Activated B cell treated with CpG ODN at 0.5 μM for 24 hours (primary cell): Measurements from ENCODE around the gene NBAS. TPM values are rescaled to one million over a fixed set of nuclear protein-coding genes. Genes with fewer than 3 reads are reported as not detected.
"Not testable (repeated sequence)": the region's sequence is repeated elsewhere in the genome, so short reads cannot be mapped to it uniquely, and the experiment has no call there.

ENCODE experiments used
- ATAC-seq: fragments of 200-7000 bp; cut with Tn5 transposase; one replicate; pipeline ENCODE4 v1.10.0; 2021; ENCODE audit warnings: low read depth, mild to moderate bottlenecking, moderate library complexity
- CTCF ChIA-PET: fragments of 350-600 bp; sonication (Branson Sonifier 250); formaldehyde crosslinking; loops from one replicate; lab custom pipeline; 2021; ENCODE audit warnings: antibody characterized with exemption; lab: Charles Lee
- POLR2A ChIA-PET: fragments of 350-600 bp; sonication (Branson Sonifier 250); formaldehyde crosslinking; loops from one replicate; lab custom pipeline; 2021; ENCODE audit warnings: antibody characterized with exemption; lab: Charles Lee
- DNase-seq: peaks from one replicate; pipeline ENCODE4 v3.0.0; 2022
- H3K27ac Mint-ChIP-seq: one replicate; pipeline ENCODE4 v1.8.0; 2020; ENCODE audit warnings: mixed read lengths
- H3K27me3 Mint-ChIP-seq: one replicate; pipeline ENCODE4 v1.8.0; 2021; ENCODE audit warnings: mixed read lengths
- H3K36me3 Mint-ChIP-seq: one replicate; pipeline ENCODE4 v1.8.0; 2021; ENCODE audit warnings: low read depth, mixed read lengths
- H3K4me1 Mint-ChIP-seq: one replicate; pipeline ENCODE4 v1.8.0; 2021; ENCODE audit warnings: mixed read lengths
- H3K4me3 Mint-ChIP-seq: one replicate; pipeline ENCODE4 v1.8.0; 2020; ENCODE audit warnings: mild to moderate bottlenecking, mixed read lengths
- H3K9me3 Mint-ChIP-seq: one replicate; pipeline ENCODE4 v1.8.0; 2020; ENCODE audit warnings: mixed read lengths
- intact Hi-C: fragments of 100-400 bp; cut with micrococcal nuclease; formaldehyde crosslinking; loops from one replicate; pipeline ENCODE4 v1.15.1; 2024
- total RNA-seq: library from RNA; stranded (reverse); gene quantifications from 2 replicates; pipeline ENCODE4 v1.2.3, GENCODE V29; 2022
- TF ChIP-seq, protein P1 (sequence below): fragments of 200-600 bp; IDR thresholded peaks from one replicate; pipeline ENCODE4 v1.8.0; 2022; ENCODE audit warnings: antibody characterized with exemption, mild to moderate bottlenecking

NBAS gene
- total RNA-seq, 1 donor from 2014 or later, result 40.1 TPM

DNA sequence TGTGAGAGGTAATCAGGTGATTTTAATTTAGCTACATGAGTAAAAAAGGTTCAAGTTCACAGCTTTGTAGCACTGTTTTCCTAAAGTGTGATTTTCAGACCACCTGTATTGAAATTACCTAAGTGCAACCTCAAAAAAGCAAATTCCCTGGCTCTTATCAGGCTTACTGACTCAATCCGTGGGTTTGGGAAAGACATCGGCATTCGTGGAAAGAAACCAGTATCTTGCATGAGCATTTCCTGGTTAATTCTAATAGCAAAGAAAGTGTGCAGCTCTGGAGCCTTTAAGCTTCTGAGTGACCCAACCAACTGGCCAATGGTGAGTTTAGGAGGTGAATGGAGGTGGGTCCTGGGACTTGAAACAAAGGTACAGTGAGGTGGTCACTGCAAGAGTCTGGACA, 300.9 kb downstream of the NBAS start:
- intact Hi-C loops, result no loop called here
- Mint-ChIP-seq H3K27me3 (no peaks in the 10 kb centered on the region), H3K27ac (no peak overlapping the region), H3K4me1 (no peaks in the 10 kb centered on the region), H3K36me3 (peaks cover 64% of the 10 kb centered on the region), H3K9me3 (peaks cover 14% of the 10 kb centered on the region), H3K4me3 (no peak overlapping the region)
- TF ChIP-seq, protein P1, sequence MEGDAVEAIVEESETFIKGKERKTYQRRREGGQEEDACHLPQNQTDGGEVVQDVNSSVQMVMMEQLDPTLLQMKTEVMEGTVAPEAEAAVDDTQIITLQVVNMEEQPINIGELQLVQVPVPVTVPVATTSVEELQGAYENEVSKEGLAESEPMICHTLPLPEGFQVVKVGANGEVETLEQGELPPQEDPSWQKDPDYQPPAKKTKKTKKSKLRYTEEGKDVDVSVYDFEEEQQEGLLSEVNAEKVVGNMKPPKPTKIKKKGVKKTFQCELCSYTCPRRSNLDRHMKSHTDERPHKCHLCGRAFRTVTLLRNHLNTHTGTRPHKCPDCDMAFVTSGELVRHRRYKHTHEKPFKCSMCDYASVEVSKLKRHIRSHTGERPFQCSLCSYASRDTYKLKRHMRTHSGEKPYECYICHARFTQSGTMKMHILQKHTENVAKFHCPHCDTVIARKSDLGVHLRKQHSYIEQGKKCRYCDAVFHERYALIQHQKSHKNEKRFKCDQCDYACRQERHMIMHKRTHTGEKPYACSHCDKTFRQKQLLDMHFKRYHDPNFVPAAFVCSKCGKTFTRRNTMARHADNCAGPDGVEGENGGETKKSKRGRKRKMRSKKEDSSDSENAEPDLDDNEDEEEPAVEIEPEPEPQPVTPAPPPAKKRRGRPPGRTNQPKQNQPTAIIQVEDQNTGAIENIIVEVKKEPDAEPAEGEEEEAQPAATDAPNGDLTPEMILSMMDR, result no peak
- ChIA-PET CTCF (no interaction called here), POLR2A (no interaction called here)
- ATAC-seq (no peak), DNase-seq (no peak)

DNA sequence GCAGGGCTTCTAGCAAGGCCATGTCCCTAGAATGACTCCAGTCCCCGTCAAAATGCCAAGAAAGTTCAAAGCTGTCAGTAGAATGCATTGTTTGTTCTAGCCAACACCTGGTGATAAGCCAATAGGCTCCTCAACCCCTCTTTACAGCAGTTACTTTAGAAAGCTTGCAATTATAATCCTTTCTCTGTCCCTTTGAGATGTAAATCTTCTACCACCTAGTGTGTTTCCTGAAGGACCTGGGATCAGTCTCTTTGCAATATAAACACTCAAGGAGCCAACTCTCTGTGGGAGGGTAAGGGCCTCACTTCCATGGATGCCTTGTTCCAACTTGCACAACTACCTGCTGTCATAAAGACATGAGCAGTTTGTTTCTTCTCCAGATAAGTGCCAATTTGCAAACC, 301.8 kb downstream of the NBAS start:
- ChIA-PET POLR2A (no interaction called here), CTCF (no interaction called here)
- H3K27ac Mint-ChIP-seq, result no peak overlapping the region
- H3K27me3 Mint-ChIP-seq, result no peaks in the 10 kb centered on the region
- H3K4me3 Mint-ChIP-seq, result no peak overlapping the region
- H3K4me1 Mint-ChIP-seq, result no peaks in the 10 kb centered on the region
- intact Hi-C loops, result no loop called here
- TF ChIP-seq, protein P1, result no peak
- H3K9me3 Mint-ChIP-seq, result peaks cover 14% of the 10 kb centered on the region
- DNase-seq, result no peak
- no peak for ATAC-seq
- H3K36me3 Mint-ChIP-seq, result peaks cover 55% of the 10 kb centered on the region

DNA sequence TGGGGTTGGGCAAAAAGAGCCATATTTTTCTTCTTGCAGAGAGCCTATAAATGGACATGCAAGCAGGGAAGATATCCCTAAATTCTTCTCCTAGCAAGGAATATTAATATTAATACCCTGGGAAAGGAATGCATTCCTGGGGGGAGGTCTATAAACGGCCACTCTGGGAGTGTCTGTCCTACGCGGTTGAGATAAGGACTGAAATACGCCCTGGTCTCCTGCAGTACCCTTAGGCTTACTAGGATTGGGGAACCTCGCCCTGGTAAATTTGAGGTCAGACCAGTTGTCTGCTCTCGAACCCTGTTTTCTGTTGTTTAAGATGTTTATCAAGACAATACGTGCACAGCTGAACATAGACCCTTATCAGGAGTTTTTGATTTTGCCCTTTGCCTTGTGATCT, 302.7 kb downstream of the NBAS start:
- H3K4me3 Mint-ChIP-seq, H3K27ac Mint-ChIP-seq, H3K4me1 Mint-ChIP-seq, intact Hi-C loops, POLR2A ChIA-PET, CTCF ChIA-PET, ATAC-seq, H3K27me3 Mint-ChIP-seq, DNase-seq: not testable (repeated sequence)
- Mint-ChIP-seq H3K9me3 (peaks cover 14% of the 10 kb centered on the region), H3K36me3 (peaks cover 46% of the 10 kb centered on the region)

DNA sequence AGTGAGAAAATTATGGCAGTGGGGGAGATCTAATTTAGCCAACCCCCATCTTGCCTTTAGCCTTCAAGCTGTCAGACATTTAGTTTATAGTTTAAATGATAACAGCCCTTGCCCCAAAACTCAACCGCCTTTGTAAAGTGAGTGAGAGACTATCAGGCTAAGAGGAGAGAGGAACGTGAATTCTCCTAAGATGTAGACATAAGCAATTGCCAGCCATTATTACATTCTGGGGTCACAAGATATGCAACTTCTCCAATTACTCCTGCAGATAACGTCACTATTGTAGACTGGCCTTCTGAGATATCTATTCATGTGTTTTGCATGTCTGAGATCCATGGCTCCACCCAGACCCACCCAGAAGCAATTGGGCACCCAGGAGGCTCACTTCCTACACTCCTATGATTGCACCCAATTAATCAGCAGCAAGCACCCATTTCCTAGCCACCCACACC, 307.3 kb downstream of the NBAS start:
- Mint-ChIP-seq H3K4me1 (peaks cover 5% of the 10 kb centered on the region), H3K4me3 (no peak overlapping the region), H3K27me3 (no peaks in the 10 kb centered on the region), H3K9me3 (peaks cover 13% of the 10 kb centered on the region), H3K27ac (no peak overlapping the region), H3K36me3 (peaks cover 30% of the 10 kb centered on the region)
- TF ChIP-seq, protein P1, result no peak
- ChIA-PET CTCF (no interaction called here), POLR2A (no interaction called here)
- ATAC-seq, result no peak
- DNase-seq, result no peak
- intact Hi-C loops, result no loop called here

DNA sequence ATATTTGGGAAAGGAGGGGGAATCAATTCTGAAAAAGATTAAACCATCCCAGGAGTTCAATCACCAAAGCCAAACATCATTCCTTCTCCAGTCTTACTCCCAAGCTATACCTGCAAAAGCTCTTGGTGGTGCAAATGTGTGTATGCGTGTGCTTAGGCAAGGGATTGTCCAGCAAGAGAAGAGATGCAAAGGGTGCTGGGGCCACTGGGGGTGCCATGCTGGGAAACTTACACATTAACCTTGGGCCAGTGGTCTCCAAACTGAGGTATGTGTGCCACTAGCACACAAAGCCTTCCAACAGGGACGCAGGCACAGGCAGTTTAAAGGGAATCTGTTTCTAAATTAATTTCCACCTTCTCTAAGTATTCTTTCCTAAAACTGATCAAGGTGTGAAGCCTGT, 307.9 kb downstream of the NBAS start:
- peaks cover 9% of the 10 kb centered on the region for H3K9me3 Mint-ChIP-seq
- H3K4me1 Mint-ChIP-seq, result peaks cover 5% of the 10 kb centered on the region
- H3K27ac Mint-ChIP-seq, result no peak overlapping the region
- ATAC-seq, result no peak
- POLR2A ChIA-PET, result no interaction called here
- no peak for DNase-seq
- intact Hi-C loops, result no loop called here
- CTCF ChIA-PET, result no interaction called here
- H3K4me3 Mint-ChIP-seq, result no peak overlapping the region
- H3K36me3 Mint-ChIP-seq, result peaks cover 27% of the 10 kb centered on the region
- H3K27me3 Mint-ChIP-seq, result no peaks in the 10 kb centered on the region
- TF ChIP-seq, protein P1, result no peak

DNA sequence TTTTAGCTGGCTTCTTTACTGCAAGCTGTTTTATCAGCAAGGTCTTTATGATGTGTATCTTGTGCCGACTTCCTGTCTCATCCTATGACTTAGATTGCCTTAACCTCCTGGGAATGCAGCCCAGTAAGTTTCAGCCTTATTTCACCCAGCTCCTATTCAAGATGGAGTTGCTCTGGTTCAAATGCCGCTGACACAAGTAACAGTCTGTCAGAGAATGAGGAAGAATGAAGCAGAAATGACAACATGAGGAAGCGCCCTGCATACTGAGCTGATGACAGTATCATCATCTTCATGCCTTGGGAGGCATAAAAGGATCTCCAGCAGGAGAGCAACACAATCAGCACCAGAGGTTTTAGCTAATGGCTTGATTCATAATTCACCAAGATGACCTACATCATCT, 309.4 kb downstream of the NBAS start:
- CTCF ChIA-PET, result no interaction called here
- TF ChIP-seq, protein P1, result no peak
- intact Hi-C loops, result no loop called here
- H3K27ac Mint-ChIP-seq, result no peak overlapping the region
- peaks cover 5% of the 10 kb centered on the region for H3K4me1 Mint-ChIP-seq
- peaks cover 23% of the 10 kb centered on the region for H3K36me3 Mint-ChIP-seq
- H3K9me3 Mint-ChIP-seq, result peaks cover 5% of the 10 kb centered on the region
- ATAC-seq (no peak), DNase-seq (no peak)
- no peaks in the 10 kb centered on the region for H3K27me3 Mint-ChIP-seq
- POLR2A ChIA-PET, result no interaction called here
- no peak overlapping the region for H3K4me3 Mint-ChIP-seq

DNA sequence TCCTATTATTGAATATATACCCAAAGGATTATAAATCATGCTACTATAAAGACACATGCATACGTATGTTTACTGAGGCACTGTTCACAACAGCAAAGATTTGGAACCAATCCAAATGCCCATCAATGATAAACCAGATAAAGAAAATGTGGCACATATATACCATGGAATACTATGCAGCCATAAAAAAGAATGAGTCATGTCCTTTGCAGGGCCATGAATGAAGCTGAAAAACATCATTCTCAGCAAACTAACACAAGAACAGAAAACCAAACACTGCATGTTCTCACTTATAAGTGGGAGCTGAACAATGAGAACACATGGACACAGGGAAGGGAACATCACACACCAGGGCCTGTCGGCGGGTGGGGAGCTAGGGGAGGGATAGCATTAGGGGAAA, 310.2 kb downstream of the NBAS start:
- CTCF ChIA-PET, ATAC-seq, DNase-seq, H3K4me3 Mint-ChIP-seq, H3K4me1 Mint-ChIP-seq, H3K27me3 Mint-ChIP-seq, intact Hi-C loops, POLR2A ChIA-PET, H3K9me3 Mint-ChIP-seq, H3K27ac Mint-ChIP-seq: not testable (repeated sequence)
- peaks cover 22% of the 10 kb centered on the region for H3K36me3 Mint-ChIP-seq
